ENCODE data around the gene ITIH4. TPM values are rescaled to one million over a fixed set of nuclear protein-coding genes. Genes with fewer than 3 reads are reported as not detected.

Gene ITIH4
- total RNA-seq, 4 donors from 2014 or later: 3.9 to 8.6 (median 7.5) TPM

GRCh38 chr3:52829906-52830463 is 487 bp downstream of the ITIH4 start:
- 92 to 94% methylated on average over 9 to 10 of the region's 10 CpGs for WGBS, 2 donors

GRCh38 chr3:52829482-52829881 is 990 bp downstream of the ITIH4 start:
- H3K4me3 ChIP-seq (replicated peaks in 1 of 3): no peak overlapping the region

More at GRCh38 chr3:52829906-52830463, 487 bp downstream of the ITIH4 start:
- intact Hi-C loops (cut with DNase I): no loop called here
- H3K4me3 ChIP-seq (replicated peaks in 1 of 3): no peak overlapping the region
- TF ChIP-seq CTCF (IDR thresholded peaks at IDR 0.05) (no peak), POLR2A (IDR thresholded peaks at IDR 0.05) (no peak)
- DNase-seq: no peak
- no peaks in the 10 kb centered on the region for H3K36me3 ChIP-seq
- H3K27ac ChIP-seq: no peak overlapping the region
- peaks cover 0 to 4% of the 10 kb centered on the region in 2 donors for H3K4me1 ChIP-seq
- no peaks in the 10 kb centered on the region for H3K9me3 ChIP-seq
- no peaks in the 10 kb centered on the region for H3K27me3 ChIP-seq

GRCh38 chr3:52827866-52828376 is 2.6 kb downstream of the ITIH4 start:
- 59 to 87% methylated on average over 7 to 8 of the region's 10 CpGs for WGBS, 2 donors
- no peak overlapping the region for H3K27ac ChIP-seq
- TF ChIP-seq CTCF (IDR thresholded peaks at IDR 0.05) (no peak), POLR2A (IDR thresholded peaks at IDR 0.05) (no peak)
- intact Hi-C loops (cut with DNase I): no loop called here
- no peak overlapping the region for H3K4me3 ChIP-seq (replicated peaks in 1 of 3)
- H3K9me3 ChIP-seq: no peaks in the 10 kb centered on the region
- no peaks in the 10 kb centered on the region for H3K36me3 ChIP-seq
- peaks cover 0 to 4% of the 10 kb centered on the region in 2 donors for H3K4me1 ChIP-seq
- DNase-seq: no peak
- no peaks in the 10 kb centered on the region for H3K27me3 ChIP-seq

More at GRCh38 chr3:52829482-52829881, 990 bp downstream of the ITIH4 start:
- Histone ChIP-seq H3K36me3 (no peaks in the 10 kb centered on the region), H3K27me3 (no peaks in the 10 kb centered on the region), H3K27ac (no peak overlapping the region), H3K4me1 (peaks cover 0 to 4% of the 10 kb centered on the region in 2 donors), H3K9me3 (no peaks in the 10 kb centered on the region)
- intact Hi-C loops (cut with DNase I): no loop called here
- 90 to 93% methylated on average over 3 of the region's 3 CpGs for WGBS, 2 donors
- no peak for TF ChIP-seq CTCF (IDR thresholded peaks at IDR 0.05)
- DNase-seq: no peak

- Histone ChIP-seq H3K36me3 (no peaks in the 10 kb centered on the region), H3K4me1 (peaks cover 0 to 4% of the 10 kb centered on the region in 2 donors), H3K27ac (no peak overlapping the region), H3K4me3 (replicated peaks in 1 of 3) (no peak overlapping the region), H3K27me3 (no peaks in the 10 kb centered on the region), H3K9me3 (no peaks in the 10 kb centered on the region)
- intact Hi-C loops (cut with DNase I): no loop called here
- no peak for DNase-seq
- TF ChIP-seq CTCF (IDR thresholded peaks at IDR 0.05): no peak
- TF ChIP-seq POLR2A (IDR thresholded peaks at IDR 0.05): no peak
- WGBS, 2 donors: 66 to 72% methylated on average over 8 to 9 of the region's 9 CpGs
These were observed 3.0 kb downstream of the ITIH4 start for GRCh38 chr3:52827441-52827840.

- Histone ChIP-seq H3K27me3 (no peaks in the 10 kb centered on the region), H3K36me3 (no peaks in the 10 kb centered on the region), H3K9me3 (no peaks in the 10 kb centered on the region), H3K4me1 (no peaks in the 10 kb centered on the region), H3K4me3 (replicated peaks in 1 of 3) (no peak overlapping the region), H3K27ac (no peak overlapping the region)
- WGBS, 2 donors: 98 to 100% methylated on average over 2 to 8 of the region's 10 CpGs
- TF ChIP-seq POLR2A (IDR thresholded peaks at IDR 0.05) (no peak), CTCF (IDR thresholded peaks at IDR 0.05) (no peak)
- intact Hi-C loops (cut with DNase I): no loop called here
- DNase-seq: no peak
These were observed 6.4 kb downstream of the ITIH4 start for GRCh38 chr3:52824037-52824436.

All from thyroid gland (tissue), 4 donors.